ENCODE data around the gene CDKN2C. TPM values are rescaled to one million over a fixed set of nuclear protein-coding genes. Genes with fewer than 3 reads are reported as not detected.

CDKN2C gene
- polyA plus RNA-seq, 1 of the 3 experiments (the other 2 are of a cell fraction) = 27.0 TPM

DNA sequence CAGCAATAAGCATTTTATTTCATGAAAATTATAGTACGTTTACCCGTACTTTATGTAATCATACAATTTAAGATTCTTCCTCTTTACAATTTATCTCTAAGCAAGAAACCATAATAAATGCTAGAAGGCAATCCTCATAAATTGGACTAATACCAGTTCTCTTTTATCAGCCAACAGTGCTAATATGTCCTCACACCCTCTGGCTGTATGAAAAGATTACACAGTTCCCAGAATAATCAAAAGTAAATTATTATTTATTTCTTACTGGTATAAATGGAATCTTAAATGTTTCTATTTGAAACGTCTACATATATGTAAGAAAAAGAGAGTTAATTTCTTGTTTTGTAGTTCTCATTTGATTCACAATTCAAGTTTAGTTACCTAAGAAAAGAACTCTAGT is 3.1 kb upstream of the CDKN2C start:
- peaks cover 23% of the 10 kb centered on the region for H3F3A ChIP-seq (replicated peaks; ENCODE audit: insufficient read depth)
- TF ChIP-seq, protein P1, sequence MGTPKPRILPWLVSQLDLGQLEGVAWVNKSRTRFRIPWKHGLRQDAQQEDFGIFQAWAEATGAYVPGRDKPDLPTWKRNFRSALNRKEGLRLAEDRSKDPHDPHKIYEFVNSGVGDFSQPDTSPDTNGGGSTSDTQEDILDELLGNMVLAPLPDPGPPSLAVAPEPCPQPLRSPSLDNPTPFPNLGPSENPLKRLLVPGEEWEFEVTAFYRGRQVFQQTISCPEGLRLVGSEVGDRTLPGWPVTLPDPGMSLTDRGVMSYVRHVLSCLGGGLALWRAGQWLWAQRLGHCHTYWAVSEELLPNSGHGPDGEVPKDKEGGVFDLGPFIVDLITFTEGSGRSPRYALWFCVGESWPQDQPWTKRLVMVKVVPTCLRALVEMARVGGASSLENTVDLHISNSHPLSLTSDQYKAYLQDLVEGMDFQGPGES (IDR thresholded peaks at IDR 0.05; ENCODE audit: low read depth, low read length) = no peak
- TF ChIP-seq TCF12 (IDR thresholded peaks at IDR 0.05) = no peak
- TF ChIP-seq RAD21 (IDR thresholded peaks at IDR 0.05; ENCODE audit: low read length) = no peak
- TF ChIP-seq RXRA (IDR thresholded peaks at IDR 0.05; ENCODE audit: borderline replicate concordance, low read depth) = no peak
- no peak for TF ChIP-seq JUND (IDR thresholded peaks at IDR 0.05)
- TF ChIP-seq EZH2phosphoT487 (IDR thresholded peaks at IDR 0.05; ENCODE audit: borderline replicate concordance, low read depth) = no peak
- TF ChIP-seq, protein P2, sequence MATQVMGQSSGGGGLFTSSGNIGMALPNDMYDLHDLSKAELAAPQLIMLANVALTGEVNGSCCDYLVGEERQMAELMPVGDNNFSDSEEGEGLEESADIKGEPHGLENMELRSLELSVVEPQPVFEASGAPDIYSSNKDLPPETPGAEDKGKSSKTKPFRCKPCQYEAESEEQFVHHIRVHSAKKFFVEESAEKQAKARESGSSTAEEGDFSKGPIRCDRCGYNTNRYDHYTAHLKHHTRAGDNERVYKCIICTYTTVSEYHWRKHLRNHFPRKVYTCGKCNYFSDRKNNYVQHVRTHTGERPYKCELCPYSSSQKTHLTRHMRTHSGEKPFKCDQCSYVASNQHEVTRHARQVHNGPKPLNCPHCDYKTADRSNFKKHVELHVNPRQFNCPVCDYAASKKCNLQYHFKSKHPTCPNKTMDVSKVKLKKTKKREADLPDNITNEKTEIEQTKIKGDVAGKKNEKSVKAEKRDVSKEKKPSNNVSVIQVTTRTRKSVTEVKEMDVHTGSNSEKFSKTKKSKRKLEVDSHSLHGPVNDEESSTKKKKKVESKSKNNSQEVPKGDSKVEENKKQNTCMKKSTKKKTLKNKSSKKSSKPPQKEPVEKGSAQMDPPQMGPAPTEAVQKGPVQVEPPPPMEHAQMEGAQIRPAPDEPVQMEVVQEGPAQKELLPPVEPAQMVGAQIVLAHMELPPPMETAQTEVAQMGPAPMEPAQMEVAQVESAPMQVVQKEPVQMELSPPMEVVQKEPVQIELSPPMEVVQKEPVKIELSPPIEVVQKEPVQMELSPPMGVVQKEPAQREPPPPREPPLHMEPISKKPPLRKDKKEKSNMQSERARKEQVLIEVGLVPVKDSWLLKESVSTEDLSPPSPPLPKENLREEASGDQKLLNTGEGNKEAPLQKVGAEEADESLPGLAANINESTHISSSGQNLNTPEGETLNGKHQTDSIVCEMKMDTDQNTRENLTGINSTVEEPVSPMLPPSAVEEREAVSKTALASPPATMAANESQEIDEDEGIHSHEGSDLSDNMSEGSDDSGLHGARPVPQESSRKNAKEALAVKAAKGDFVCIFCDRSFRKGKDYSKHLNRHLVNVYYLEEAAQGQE (IDR thresholded peaks at IDR 0.05; ENCODE audit: low read depth, low read length) = no peak
- no peak for TF ChIP-seq GATA2 (CRISPR knock-in tag; IDR thresholded peaks at IDR 0.05)
- TF ChIP-seq MXI1 (IDR thresholded peaks at IDR 0.05; ENCODE audit: low read depth, low read length) = no peak
- TF ChIP-seq, protein P3, sequence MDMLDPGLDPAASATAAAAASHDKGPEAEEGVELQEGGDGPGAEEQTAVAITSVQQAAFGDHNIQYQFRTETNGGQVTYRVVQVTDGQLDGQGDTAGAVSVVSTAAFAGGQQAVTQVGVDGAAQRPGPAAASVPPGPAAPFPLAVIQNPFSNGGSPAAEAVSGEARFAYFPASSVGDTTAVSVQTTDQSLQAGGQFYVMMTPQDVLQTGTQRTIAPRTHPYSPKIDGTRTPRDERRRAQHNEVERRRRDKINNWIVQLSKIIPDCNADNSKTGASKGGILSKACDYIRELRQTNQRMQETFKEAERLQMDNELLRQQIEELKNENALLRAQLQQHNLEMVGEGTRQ (IDR thresholded peaks at IDR 0.05; ENCODE audit: borderline replicate concordance, low read depth, low read length) = no peak
- TF ChIP-seq TEAD4 (IDR thresholded peaks at IDR 0.05; ENCODE audit: borderline replicate concordance, insufficient read depth) = no peak
- no peak for TF ChIP-seq FOXJ3 (CRISPR knock-in tag; IDR thresholded peaks at IDR 0.05)
- TF ChIP-seq, protein P4, sequence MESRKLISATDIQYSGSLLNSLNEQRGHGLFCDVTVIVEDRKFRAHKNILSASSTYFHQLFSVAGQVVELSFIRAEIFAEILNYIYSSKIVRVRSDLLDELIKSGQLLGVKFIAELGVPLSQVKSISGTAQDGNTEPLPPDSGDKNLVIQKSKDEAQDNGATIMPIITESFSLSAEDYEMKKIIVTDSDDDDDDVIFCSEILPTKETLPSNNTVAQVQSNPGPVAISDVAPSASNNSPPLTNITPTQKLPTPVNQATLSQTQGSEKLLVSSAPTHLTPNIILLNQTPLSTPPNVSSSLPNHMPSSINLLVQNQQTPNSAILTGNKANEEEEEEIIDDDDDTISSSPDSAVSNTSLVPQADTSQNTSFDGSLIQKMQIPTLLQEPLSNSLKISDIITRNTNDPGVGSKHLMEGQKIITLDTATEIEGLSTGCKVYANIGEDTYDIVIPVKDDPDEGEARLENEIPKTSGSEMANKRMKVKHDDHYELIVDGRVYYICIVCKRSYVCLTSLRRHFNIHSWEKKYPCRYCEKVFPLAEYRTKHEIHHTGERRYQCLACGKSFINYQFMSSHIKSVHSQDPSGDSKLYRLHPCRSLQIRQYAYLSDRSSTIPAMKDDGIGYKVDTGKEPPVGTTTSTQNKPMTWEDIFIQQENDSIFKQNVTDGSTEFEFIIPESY (IDR thresholded peaks at IDR 0.05; ENCODE audit: borderline replicate concordance, low read depth) = no peak
- no peak for TF ChIP-seq GABPA (IDR thresholded peaks at IDR 0.05; ENCODE audit: low read depth)
- no peak for TF ChIP-seq EP300 (IDR thresholded peaks at IDR 0.05; ENCODE audit: borderline replicate concordance in 1 of 2, low read depth in 1 of 2, low read length in 1 of 2)
- TF ChIP-seq, protein P5, sequence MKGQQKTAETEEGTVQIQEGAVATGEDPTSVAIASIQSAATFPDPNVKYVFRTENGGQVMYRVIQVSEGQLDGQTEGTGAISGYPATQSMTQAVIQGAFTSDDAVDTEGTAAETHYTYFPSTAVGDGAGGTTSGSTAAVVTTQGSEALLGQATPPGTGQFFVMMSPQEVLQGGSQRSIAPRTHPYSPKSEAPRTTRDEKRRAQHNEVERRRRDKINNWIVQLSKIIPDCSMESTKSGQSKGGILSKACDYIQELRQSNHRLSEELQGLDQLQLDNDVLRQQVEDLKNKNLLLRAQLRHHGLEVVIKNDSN (IDR thresholded peaks at IDR 0.05; ENCODE audit: borderline replicate concordance, low read depth) = no peak
- TF ChIP-seq, protein P6, sequence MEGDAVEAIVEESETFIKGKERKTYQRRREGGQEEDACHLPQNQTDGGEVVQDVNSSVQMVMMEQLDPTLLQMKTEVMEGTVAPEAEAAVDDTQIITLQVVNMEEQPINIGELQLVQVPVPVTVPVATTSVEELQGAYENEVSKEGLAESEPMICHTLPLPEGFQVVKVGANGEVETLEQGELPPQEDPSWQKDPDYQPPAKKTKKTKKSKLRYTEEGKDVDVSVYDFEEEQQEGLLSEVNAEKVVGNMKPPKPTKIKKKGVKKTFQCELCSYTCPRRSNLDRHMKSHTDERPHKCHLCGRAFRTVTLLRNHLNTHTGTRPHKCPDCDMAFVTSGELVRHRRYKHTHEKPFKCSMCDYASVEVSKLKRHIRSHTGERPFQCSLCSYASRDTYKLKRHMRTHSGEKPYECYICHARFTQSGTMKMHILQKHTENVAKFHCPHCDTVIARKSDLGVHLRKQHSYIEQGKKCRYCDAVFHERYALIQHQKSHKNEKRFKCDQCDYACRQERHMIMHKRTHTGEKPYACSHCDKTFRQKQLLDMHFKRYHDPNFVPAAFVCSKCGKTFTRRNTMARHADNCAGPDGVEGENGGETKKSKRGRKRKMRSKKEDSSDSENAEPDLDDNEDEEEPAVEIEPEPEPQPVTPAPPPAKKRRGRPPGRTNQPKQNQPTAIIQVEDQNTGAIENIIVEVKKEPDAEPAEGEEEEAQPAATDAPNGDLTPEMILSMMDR (IDR thresholded peaks at IDR 0.05) = no peak
- no peak for TF ChIP-seq ELF1 (IDR thresholded peaks at IDR 0.05)
- TF ChIP-seq NFIC (IDR thresholded peaks at IDR 0.05; ENCODE audit: borderline replicate concordance) = no peak
- TF ChIP-seq POLR2AphosphoS5 (IDR thresholded peaks at IDR 0.05; ENCODE audit: low read depth, low read length) = no peak
- peaks cover 34% of the 10 kb centered on the region for H3K79me2 ChIP-seq (ENCODE audit: insufficient read depth)
- H3K27me3 ChIP-seq (ENCODE audit: insufficient read depth) = no peaks in the 10 kb centered on the region
- H3K4me1 ChIP-seq (ENCODE audit: control insufficient read depth in 1 of 2, insufficient read depth in 2 of 2, low read depth in 1 of 2, low read length in 1 of 2) = no peaks in the 10 kb centered on the region; a peak in 1 of 4 replicates
- 68% methylated on average over 3 of the region's 3 CpGs for WGBS (ENCODE audit: low lambda C conversion rate)
- no peaks in the 10 kb centered on the region for H3K9me2 ChIP-seq
- POLR2A ChIA-PET = no interaction called here
- peak overlapping the region; percentile 95; a peak in 3 of 4 replicates for H3K27ac ChIP-seq (ENCODE audit: low read depth in 2 of 2, low read length in 1 of 2)
- H2AFZ ChIP-seq (ENCODE audit: low read depth) = peak overlapping the region; percentile 86; the same call in 1 of the 2 replicates
- CTCF ChIA-PET = no interaction called here
- H3K4me2 ChIP-seq = peak overlapping the region; percentile 96
- peak overlapping the region; percentile 86; the same call in 1 of the 2 replicates for H3K9ac ChIP-seq
- H3K9me3 ChIP-seq = no peaks in the 10 kb centered on the region
- no peak for DNase-seq
- H4K20me1 ChIP-seq (ENCODE audit: insufficient read depth) = no peaks in the 10 kb centered on the region
- H3K36me3 ChIP-seq (replicated peaks in 1 of 2; ENCODE audit: control insufficient read depth in 1 of 2, insufficient read depth in 2 of 2, low read length in 1 of 2) = no peaks in the 10 kb centered on the region
- H3K4me3 ChIP-seq (ENCODE audit: low read depth in 2 of 2, low read length in 1 of 2) = peak overlapping the region; percentile 96; a peak in 3 of 4 replicates

Data from SK-N-SH (cell line).